ENCODE data around the gene GARIN5A.
"Not testable (repeated sequence)": the region's sequence is repeated elsewhere in the genome, so short reads cannot be mapped to it uniquely, and the experiment has no call there.

Gene GARIN5A

DNA sequence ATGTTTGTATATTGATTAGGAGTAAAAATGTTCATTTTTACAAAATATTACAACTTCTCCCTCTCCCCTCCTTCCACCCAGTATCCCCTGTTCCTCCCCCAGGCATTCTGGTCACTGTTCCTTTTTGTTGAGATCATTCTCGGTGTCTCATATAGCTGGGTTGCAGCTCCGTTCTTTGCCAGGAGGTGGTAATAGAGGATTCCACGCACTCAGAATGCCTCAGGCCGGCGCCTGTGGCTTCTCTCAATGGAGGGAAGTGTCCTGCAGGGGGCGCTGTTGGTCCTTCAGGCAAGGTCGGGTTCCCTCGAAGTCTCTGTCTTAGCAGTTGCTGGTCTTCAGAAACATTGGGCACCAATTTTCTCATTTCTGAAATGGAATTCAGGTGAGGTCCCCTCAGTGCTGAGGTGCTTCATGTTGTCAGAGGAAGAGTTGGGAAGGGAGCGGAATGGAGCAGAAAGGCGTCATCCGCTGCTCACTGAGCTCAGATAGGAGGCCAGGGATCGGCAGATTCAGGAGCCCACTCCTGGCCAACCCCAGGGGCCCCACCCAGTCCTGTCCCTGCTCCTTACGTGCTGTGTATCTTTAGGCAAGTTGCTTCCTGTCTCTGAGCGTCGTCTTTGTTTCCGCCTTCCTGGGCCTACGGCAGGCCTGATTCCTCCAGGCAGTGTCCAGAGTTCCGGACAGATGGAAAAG lies 10.3 kb upstream of the GARIN5A start:
- no peak for DNase-seq

GRCh38 chr19:50485284-50485955 lies 8.8 kb upstream of the GARIN5A start:
- DNase-seq = no peak

DNA sequence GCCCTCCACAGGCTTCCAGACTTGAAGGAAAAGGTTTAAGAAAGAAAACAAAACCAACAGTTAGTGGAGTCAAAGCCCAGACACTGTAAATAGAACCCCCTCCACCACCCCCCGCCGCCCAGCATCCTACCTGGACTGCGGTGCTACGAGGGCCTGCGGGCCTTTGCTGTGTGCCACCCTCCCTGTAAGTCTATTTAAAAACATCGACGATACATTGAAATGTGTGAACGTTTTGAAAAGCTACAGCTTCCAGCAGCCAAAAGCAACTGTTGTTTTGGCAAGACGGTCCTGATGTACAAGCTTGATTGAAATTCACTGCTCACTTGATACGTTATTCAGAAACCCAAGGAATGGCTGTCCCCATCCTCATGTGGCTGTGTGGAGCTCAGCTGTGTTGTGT lies 6.3 kb upstream of the GARIN5A start:
- no peak for DNase-seq

- DNase-seq = no peak
Measured at GRCh38 chr19:50482271-50482855, 5.7 kb upstream of the GARIN5A start.

GRCh38 chr19:50481351-50482149 lies 4.9 kb upstream of the GARIN5A start:
- no peak for DNase-seq

DNA sequence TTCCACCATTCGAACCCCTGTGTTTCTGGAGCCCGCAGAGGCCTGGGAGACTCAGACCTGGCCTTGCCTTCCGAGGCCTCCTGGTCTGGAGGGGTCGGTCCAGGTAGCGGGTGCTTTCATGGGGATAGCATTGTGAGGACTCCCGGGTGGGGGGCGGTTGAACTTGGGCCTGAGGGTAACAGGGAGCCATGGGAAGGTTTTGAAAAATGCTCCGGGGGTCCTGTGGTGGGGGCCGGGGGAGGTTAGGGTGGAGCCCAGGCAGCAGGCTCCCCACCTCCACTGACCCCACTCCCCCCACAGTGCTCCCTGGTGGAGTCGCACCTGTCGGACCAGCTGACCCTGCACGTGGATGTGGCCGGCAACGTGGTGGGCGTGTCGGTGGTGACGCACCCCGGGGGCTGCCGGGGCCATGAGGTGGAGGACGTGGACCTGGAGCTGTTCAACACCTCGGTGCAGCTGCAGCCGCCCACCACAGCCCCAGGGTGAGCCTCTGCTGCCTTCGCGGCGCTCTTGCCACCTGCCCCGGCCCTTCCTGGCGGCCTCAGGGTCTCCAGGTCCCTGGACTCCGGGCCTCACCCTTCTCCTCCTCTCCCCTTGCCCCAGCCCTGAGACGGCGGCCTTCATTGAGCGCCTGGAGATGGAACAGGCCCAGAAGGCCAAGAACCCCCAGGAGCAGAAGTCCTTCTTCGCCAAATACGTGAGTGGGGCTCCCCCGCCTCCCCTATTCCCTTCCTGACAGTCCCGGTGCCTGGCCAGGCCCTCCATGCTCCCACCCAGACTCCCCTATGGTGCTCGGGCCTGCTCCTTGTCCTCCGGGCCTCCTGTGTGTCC lies 3.8 kb upstream of the GARIN5A start:
- no peak for DNase-seq

GRCh38 chr19:50479761-50480251 lies 3.2 kb upstream of the GARIN5A start:
- no peak for DNase-seq

- DNase-seq = no peak
Measured at GRCh38 chr19:50478901-50479715, 2.5 kb upstream of the GARIN5A start.

- no peak for DNase-seq
Measured at GRCh38 chr19:50477751-50478515, 1.3 kb upstream of the GARIN5A start.

DNA sequence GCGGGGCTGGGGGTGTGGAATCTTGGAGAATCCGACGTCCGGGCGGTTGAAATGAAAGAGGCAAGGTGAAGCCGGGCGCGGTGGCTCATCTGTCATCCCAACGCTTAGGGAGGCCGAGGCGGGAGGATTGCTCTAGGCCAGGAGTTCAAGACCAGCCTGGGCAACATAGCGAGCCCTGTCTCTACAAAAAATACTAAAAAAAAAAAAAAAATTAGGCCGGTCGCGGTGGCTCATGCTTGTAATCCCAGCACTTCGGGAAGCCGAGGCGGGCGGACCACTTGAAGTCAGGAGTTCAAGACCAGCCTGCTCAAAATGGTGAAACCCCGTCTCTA lies 225 bp upstream of the GARIN5A start:
- DNase-seq = no peak

DNA sequence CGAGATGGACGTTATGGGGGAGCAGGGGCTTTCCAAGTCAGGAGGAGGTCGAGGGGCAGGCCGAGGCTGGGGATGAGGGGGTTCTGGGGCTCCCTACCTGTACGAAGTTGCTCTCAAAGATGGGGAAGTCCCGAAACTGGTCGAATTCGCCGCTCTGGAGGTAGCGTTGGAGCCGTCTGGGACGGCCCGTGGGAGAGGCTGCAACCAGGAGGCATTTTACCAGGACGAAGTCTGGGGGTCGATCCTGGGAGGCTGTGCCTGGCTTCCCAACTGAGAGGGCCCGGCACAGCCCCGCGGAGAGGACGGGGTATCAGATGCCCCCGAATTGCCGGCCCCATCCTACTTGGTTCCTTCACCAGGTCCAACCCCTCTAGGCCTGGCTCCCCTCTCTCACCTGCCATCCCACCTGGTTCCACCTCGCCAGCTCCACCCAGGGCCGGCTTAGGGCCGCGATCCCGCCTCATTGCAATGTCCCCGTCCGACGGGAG lies 868 bp downstream of the GARIN5A start:
- DNase-seq = no peak

DNA sequence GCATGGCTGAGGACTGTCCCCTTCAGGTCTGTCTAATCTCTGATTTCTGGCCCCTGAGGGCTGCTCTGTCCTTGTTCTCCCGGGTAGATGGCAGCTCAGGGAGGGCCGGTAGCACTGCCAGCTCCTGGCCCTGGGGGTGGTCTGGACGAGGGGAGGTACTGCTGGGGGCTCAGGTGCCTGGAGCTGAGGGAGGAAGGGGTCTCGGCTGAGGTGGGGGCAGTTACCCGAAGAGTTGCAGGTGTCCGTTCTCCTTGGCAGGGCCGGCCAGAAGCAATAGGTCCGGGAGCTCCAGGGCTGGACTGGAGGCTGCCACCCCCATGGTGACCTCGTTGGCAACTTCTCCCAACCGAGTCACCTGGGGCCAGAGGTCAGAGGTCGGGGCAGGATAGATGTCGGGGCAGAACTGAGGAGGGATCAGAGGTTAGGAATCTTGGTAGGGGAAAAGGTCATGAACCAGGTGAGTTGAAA lies 1.5 kb downstream of the GARIN5A start:
- no peak for DNase-seq

DNA sequence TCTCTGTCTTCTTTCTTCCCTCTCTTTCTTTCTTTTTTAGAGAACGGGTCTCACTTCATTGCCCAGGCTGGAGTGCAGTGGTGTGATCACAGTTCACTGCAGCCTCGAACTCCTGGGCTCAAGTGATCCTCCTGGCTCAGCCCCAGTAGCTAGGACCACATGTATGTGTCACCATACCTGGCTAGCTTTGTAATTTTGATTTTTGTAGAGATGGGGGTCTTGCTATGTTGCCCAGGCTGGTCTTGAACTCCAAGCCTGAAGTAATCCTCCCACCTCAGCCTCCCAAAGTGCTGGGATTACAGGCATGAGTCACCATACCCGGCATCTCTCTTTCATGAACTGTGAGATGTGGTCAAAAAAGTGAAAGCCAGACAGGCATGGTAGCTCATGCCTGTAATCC lies 3.3 kb downstream of the GARIN5A start:
- not testable (repeated sequence) for DNase-seq

- DNase-seq = no peak
Measured at GRCh38 chr19:50468818-50469217, 7.8 kb downstream of the GARIN5A start.

- DNase-seq = no peak
Measured at GRCh38 chr19:50467566-50467965, 9.1 kb downstream of the GARIN5A start.

DNA sequence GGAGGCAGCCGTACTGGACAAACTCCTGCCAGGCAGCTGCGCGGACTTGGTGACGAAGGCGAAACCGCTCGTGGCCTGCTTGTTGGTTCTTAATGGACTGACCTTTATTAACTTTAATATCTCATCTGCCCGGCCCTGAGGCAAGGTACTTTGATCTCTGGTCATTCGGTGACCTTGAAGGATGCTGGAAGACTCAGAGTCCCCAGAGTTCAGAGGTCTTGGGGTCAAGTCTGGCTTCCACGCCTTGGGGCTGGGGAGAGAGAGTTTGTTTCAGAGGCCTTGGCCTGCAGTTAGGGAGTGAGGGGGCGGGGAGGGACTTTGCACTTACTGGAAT lies 10.0 kb downstream of the GARIN5A start:
- DNase-seq = no peak

- DNase-seq = peak; percentile 38
Measured at GRCh38 chr19:50465986-50466705, 10.5 kb downstream of the GARIN5A start.

DNA sequence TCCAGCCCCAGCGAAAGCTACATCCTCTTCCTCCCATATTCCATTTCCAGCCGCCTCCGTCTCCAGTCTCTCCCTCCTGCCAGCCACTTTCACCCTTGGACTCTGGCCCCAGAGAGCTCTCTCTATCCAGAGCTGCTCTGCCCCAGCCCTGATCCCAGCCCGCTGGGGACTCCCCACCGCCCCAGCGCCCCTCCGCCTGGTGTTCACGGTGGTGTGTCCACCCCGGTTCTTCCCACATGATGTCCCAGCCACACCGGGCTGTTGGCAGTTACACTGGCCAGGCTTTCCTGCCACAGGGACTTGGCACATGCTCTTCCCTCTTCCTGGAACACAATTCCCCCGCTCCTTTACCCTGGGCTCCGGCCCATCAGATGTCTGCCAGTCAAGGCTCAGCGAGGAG lies 11.6 kb downstream of the GARIN5A start:
- DNase-seq = no peak

- DNase-seq = no peak
Measured at GRCh38 chr19:50464348-50464747, 12.3 kb downstream of the GARIN5A start.

DNA sequence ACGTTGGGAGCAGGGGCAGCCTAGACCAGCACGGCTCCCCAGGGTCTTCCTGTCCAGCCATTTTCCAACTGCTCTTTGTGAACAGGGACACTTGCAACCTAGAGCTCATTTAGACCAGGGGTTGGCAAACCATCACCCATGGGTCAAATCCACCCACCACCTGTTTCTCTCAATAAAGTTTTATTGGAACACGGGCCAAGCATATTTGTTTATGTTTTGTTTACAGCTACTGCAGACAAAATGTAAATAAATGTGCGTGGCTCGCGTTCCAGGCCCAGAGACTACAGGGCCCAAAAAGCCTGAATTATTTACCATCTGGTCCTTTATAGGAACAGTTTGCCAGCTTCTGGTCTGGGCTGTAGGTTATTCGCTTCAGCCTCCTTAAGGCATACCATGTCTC lies 13.7 kb downstream of the GARIN5A start:
- DNase-seq = no peak
